HL-60 (cell line): Measurements from ENCODE around the gene SHISA2.

ENCODE experiments used
- GABPA ChIP-seq: IDR thresholded peaks from 2 replicates; pipeline ENCODE4 v1.6.1; 2012; ENCODE audit warnings: low read depth
- POLR2AphosphoS5 ChIP-seq: IDR thresholded peaks from 2 replicates; pipeline ENCODE4 v1.6.1; 2012; ENCODE audit warnings: low read depth
- SPI1 ChIP-seq: IDR thresholded peaks from 2 replicates; pipeline ENCODE4 v1.6.1; 2012; ENCODE audit warnings: low read depth, mild to moderate bottlenecking, borderline replicate concordance
- TF ChIP-seq, protein P1 (sequence below): IDR thresholded peaks from one replicate; pipeline ENCODE4 v1.5.1; 2011; ENCODE audit warnings: low read length, control low read depth, inconsistent platforms; ENCODE audit not compliant: insufficient read depth
- TF ChIP-seq, protein P2 (sequence below): IDR thresholded peaks from 2 replicates; pipeline ENCODE4 v1.6.1; 2012; ENCODE audit warnings: low read depth; ENCODE audit not compliant: insufficient replicate concordance

DNA sequence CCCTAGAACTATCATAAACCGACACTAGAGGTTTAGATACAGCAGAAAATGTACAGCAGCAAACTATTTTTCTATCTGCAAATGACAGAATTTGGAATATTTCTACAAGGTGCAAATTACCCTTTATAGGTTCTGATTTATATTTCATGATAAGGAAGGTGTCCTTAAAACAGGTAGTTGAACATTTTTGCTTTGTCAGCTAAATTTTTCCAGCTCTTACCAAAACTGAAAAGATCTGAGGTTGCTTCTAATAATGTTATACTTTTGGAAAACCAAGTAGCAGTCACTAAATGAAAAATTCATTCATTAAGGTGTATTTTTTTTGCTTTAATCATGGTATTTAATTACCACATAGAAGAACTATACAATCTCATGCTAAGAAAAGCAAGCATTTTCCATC, 9.0 kb downstream of the SHISA2 start:
- TF ChIP-seq, protein P1, sequence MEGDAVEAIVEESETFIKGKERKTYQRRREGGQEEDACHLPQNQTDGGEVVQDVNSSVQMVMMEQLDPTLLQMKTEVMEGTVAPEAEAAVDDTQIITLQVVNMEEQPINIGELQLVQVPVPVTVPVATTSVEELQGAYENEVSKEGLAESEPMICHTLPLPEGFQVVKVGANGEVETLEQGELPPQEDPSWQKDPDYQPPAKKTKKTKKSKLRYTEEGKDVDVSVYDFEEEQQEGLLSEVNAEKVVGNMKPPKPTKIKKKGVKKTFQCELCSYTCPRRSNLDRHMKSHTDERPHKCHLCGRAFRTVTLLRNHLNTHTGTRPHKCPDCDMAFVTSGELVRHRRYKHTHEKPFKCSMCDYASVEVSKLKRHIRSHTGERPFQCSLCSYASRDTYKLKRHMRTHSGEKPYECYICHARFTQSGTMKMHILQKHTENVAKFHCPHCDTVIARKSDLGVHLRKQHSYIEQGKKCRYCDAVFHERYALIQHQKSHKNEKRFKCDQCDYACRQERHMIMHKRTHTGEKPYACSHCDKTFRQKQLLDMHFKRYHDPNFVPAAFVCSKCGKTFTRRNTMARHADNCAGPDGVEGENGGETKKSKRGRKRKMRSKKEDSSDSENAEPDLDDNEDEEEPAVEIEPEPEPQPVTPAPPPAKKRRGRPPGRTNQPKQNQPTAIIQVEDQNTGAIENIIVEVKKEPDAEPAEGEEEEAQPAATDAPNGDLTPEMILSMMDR = no peak
- TF ChIP-seq POLR2AphosphoS5 = no peak
- no peak for TF ChIP-seq SPI1
- no peak for TF ChIP-seq GABPA
- TF ChIP-seq, protein P2, sequence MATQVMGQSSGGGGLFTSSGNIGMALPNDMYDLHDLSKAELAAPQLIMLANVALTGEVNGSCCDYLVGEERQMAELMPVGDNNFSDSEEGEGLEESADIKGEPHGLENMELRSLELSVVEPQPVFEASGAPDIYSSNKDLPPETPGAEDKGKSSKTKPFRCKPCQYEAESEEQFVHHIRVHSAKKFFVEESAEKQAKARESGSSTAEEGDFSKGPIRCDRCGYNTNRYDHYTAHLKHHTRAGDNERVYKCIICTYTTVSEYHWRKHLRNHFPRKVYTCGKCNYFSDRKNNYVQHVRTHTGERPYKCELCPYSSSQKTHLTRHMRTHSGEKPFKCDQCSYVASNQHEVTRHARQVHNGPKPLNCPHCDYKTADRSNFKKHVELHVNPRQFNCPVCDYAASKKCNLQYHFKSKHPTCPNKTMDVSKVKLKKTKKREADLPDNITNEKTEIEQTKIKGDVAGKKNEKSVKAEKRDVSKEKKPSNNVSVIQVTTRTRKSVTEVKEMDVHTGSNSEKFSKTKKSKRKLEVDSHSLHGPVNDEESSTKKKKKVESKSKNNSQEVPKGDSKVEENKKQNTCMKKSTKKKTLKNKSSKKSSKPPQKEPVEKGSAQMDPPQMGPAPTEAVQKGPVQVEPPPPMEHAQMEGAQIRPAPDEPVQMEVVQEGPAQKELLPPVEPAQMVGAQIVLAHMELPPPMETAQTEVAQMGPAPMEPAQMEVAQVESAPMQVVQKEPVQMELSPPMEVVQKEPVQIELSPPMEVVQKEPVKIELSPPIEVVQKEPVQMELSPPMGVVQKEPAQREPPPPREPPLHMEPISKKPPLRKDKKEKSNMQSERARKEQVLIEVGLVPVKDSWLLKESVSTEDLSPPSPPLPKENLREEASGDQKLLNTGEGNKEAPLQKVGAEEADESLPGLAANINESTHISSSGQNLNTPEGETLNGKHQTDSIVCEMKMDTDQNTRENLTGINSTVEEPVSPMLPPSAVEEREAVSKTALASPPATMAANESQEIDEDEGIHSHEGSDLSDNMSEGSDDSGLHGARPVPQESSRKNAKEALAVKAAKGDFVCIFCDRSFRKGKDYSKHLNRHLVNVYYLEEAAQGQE = no peak
